Cardiac muscle cell (in vitro differentiated cells and primary cell): Measurements from ENCODE around the gene ODF4. TPM values are rescaled to one million over a fixed set of nuclear protein-coding genes. Genes with fewer than 3 reads are reported as not detected.

Experiments
- DNase-seq, 2 donors: peaks; one replicate each; pipeline versions ENCODE4 v3.0.0 to v3.0.0-alpha.2; 2010 to 2017; ENCODE audit warnings: low read depth in 1 of 2, low spot score in 1 of 2
- H3K27ac ChIP-seq: fragments of 200-600 bp; sonication (generic); 2 replicates; pipeline ENCODE4 v1.5.1; 2016
- H3K27me3 ChIP-seq: fragments of 200-600 bp; sonication (generic); 2 replicates; pipeline ENCODE4 v1.6.0; 2016; ENCODE audit warnings: control low read depth
- H3K36me3 ChIP-seq: fragments of 200-600 bp; sonication (generic); 2 replicates; pipeline ENCODE4 v1.5.1; 2016; ENCODE audit warnings: control low read depth
- H3K4me1 ChIP-seq: fragments of 200-600 bp; sonication (generic); 2 replicates; pipeline ENCODE4 v1.8.1; 2017; ENCODE audit warnings: low read depth, mild to moderate bottlenecking, mixed run types
- H3K4me3 ChIP-seq: fragments of 200-600 bp; sonication (generic); 2 replicates; pipeline ENCODE4 v1.5.1; 2016; ENCODE audit warnings: mild to moderate bottlenecking
- H3K9me3 ChIP-seq: fragments of 200-600 bp; sonication (generic); 2 replicates; pipeline ENCODE4 v1.5.1; 2017; ENCODE audit warnings: low read depth, mild to moderate bottlenecking, control low read depth
- polyA plus RNA-seq: library from polyadenylated mRNA; unstranded; fragments of >200 nt; fragmentation: Nextera tagmentation; extraction: Ambion mirVana; gene quantifications from 2 replicates; pipeline ENCODE4 v1.2.1, GENCODE V29; 2016
- total RNA-seq: library from RNA; depleted of rRNA; stranded (reverse); fragments of >200 nt; gene quantifications from 2 replicates; pipeline ENCODE4 v1.2.3, GENCODE V29; 2016
- TF ChIP-seq, protein P1 (sequence below): IDR thresholded peaks from 2 replicates; pipeline ENCODE4 v1.5.1; 2012; ENCODE audit warnings: low read depth, mild to moderate bottlenecking, low read length

Gene ODF4
- total and polyA plus RNA-seq, 2 experiments from 2014 or later: not detected

DNA sequence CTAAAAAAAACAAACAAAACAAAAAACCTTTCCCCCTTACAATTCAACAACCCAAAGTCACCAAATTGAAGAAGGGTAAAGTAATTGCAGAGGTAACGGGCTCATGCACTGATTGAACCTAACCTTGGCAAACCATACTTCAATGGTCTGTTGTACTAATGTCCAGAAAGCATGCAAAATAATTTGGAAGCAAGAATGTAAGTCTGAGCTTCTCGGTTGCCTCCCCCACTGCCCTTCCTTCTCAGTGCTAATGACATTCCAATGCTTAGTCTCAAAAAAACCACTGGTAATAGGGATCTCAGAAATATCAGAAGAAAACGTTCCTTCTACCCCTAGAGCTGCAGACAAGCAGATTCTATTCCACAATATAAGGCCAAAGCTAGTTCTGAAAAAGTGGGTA, 21.1 kb downstream of the ODF4 start:
- Histone ChIP-seq H3K36me3 (no peaks in the 10 kb centered on the region), H3K9me3 (no peaks in the 10 kb centered on the region), H3K27me3 (no peaks in the 10 kb centered on the region), H3K4me3 (no peak overlapping the region), H3K27ac (no peak overlapping the region), H3K4me1 (no peaks in the 10 kb centered on the region)
- TF ChIP-seq, protein P1, sequence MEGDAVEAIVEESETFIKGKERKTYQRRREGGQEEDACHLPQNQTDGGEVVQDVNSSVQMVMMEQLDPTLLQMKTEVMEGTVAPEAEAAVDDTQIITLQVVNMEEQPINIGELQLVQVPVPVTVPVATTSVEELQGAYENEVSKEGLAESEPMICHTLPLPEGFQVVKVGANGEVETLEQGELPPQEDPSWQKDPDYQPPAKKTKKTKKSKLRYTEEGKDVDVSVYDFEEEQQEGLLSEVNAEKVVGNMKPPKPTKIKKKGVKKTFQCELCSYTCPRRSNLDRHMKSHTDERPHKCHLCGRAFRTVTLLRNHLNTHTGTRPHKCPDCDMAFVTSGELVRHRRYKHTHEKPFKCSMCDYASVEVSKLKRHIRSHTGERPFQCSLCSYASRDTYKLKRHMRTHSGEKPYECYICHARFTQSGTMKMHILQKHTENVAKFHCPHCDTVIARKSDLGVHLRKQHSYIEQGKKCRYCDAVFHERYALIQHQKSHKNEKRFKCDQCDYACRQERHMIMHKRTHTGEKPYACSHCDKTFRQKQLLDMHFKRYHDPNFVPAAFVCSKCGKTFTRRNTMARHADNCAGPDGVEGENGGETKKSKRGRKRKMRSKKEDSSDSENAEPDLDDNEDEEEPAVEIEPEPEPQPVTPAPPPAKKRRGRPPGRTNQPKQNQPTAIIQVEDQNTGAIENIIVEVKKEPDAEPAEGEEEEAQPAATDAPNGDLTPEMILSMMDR: no peak
- no peak for DNase-seq

DNA sequence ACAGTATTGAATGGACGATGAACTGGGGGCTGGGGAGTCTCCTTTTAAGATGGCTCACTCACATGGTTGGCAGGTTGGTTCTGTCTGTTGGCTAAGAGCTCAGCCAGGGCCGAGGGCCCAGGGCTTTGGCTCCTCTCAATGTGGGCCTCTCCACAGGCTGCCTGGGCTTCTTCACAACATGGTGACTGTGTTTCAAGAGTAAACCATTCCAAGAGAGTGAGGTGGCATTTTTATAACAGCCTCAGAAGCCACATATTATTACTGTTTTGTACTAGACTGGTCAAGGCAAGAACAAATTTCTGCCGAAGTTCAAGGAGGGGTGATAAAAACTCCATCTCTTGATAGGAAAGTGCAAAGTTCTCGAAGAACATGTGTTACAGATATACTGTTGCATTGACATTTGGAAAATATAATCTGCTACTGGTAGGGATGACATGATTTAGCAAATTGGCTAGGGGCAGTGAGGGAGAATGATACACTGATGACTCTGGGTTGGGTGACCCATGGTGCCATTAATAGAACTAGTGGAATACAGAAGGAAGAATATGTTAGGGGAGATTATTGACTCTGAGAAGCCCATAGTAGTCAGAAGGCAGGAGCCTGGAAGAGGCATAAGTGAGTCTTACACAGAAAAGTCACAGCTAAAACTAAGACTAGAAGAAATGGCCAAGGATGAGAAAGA, 23.2 kb downstream of the ODF4 start:
- Histone ChIP-seq H3K4me1 (no peaks in the 10 kb centered on the region), H3K27me3 (no peaks in the 10 kb centered on the region), H3K9me3 (no peaks in the 10 kb centered on the region), H3K36me3 (no peaks in the 10 kb centered on the region), H3K27ac (no peak overlapping the region), H3K4me3 (no peak overlapping the region)
- DNase-seq: no peak
- TF ChIP-seq, protein P1: no peak

DNA sequence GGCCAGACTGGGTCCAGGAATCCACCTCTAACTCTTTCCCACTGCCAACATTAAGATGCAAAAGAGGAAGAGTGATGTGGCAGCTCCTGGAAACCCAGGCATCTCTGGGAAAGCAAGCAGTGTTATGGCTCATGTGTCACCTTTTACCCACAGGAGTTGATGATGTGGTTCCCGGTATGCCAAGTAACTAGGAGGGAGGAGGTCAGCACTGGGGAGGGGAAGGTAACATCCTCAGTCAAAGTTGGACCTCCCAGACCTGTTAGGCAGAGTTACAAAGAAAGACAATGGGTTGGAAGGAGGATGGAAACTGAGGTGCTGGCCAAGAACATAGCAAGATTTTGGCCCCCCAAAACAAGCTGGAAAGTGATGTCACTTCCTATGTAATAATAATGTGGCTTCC, 25.5 kb downstream of the ODF4 start:
- H3K36me3 ChIP-seq: peaks cover 13% of the 10 kb centered on the region
- DNase-seq: peak in 1 of 2 donors; percentile 39
- TF ChIP-seq, protein P1: no peak
- no peak overlapping the region for H3K27ac ChIP-seq
- H3K27me3 ChIP-seq: no peaks in the 10 kb centered on the region
- no peak overlapping the region for H3K4me3 ChIP-seq
- no peaks in the 10 kb centered on the region for H3K9me3 ChIP-seq
- H3K4me1 ChIP-seq: no peaks in the 10 kb centered on the region

DNA sequence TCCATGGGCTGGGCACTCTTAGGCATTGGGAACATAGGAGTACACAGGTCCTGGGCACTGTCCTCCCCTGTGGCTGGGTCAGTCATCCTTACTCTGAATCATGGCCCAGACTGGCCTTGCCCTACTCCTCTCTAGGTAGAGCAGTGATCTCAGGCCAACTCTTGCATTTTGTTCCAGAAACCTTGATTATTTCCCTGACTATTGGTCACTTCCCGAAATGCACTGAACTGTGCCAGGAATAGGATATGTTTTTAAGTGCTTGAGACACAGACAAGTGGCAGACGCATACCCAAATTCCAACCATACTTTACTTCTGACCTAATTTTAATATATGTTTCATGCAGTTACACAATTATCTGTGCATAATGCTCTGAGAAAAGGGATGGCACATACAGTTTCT, 26.6 kb downstream of the ODF4 start:
- Histone ChIP-seq H3K9me3 (no peaks in the 10 kb centered on the region), H3K27me3 (no peaks in the 10 kb centered on the region), H3K4me3 (no peak overlapping the region), H3K27ac (peak overlapping the region; percentile 24), H3K36me3 (peaks cover 14% of the 10 kb centered on the region), H3K4me1 (no peaks in the 10 kb centered on the region)
- TF ChIP-seq, protein P1: no peak
- DNase-seq: peak in 1 of 2 donors; percentile 89

DNA sequence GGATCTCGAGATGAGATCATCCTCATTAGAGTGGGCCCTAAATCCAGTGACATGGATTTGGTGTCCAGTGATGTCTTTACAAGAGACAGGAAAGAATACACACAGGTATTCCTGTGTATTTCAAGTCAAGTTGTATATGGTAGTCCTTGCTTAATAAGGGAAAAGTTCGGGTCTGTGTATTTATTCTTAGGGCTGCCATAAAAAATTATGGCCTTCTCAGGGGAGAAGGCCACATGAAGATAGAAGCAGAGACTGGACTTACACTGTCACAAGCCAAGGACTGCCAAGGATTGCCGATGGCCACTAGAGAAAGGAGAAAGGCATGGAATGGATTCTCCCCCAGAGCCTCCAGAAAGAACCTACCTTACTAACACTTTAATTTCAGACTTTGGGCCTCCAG, 28.6 kb downstream of the ODF4 start:
- DNase-seq: no peak
- TF ChIP-seq, protein P1: no peak
- Histone ChIP-seq H3K27ac (no peak overlapping the region), H3K36me3 (peaks cover 17% of the 10 kb centered on the region), H3K4me1 (no peaks in the 10 kb centered on the region), H3K27me3 (no peaks in the 10 kb centered on the region), H3K4me3 (no peak overlapping the region), H3K9me3 (no peaks in the 10 kb centered on the region)
